Stimulated activated CD4-positive, alpha-beta T cell treated with anti-CD3 and anti-CD28 coated beads, TNF-alpha, amount 100 ng/mL, for 1 hour (primary cell): ENCODE results near the gene ZNF169.
"Not testable (repeated sequence)": the region's sequence is repeated elsewhere in the genome, so short reads cannot be mapped to it uniquely, and the experiment has no call there.

Experiments
- DNase-seq, 3 donors: peaks; one replicate each; pipeline ENCODE4 v3.0.0-alpha.2; 2020; ENCODE audit warnings: low read depth in 3 of 3, low spot score in 1 of 3

Gene ZNF169

GRCh38 chr9:94341703-94342102 is 82.6 kb downstream of the ZNF169 start:
- not testable (repeated sequence) for DNase-seq

GRCh38 chr9:94347451-94347850 is 88.4 kb downstream of the ZNF169 start:
- DNase-seq, result not testable (repeated sequence)

GRCh38 chr9:94348754-94349153 is 89.7 kb downstream of the ZNF169 start:
- not testable (repeated sequence) for DNase-seq
